Activated CD4-positive, alpha-beta memory T cell treated with anti-CD3 and anti-CD28 coated beads for 36 hours (primary cell): ENCODE data around the gene IL36A. TPM values are rescaled to one million over a fixed set of nuclear protein-coding genes. Genes with fewer than 3 reads are reported as not detected.

Experiments used
- CTCF ChIA-PET: fragments of 350-600 bp; sonication (Branson Sonifier 250); formaldehyde crosslinking; loops from one replicate; lab custom pipeline; 2021; ENCODE audit warnings: antibody characterized with exemption, inconsistent platforms; lab: Charles Lee
- POLR2A ChIA-PET: fragments of 350-600 bp; sonication (Branson Sonifier 250); formaldehyde crosslinking; loops from one replicate; lab custom pipeline; 2021; ENCODE audit warnings: antibody characterized with exemption; lab: Charles Lee
- DNase-seq: peaks from one replicate; pipeline ENCODE4 v3.0.0-alpha.2; 2020
- H3K27ac Mint-ChIP-seq: one replicate; pipeline ENCODE4 v1.8.0; 2021; ENCODE audit warnings: mixed read lengths
- H3K27me3 Mint-ChIP-seq: one replicate; pipeline ENCODE4 v1.8.0; 2021; ENCODE audit warnings: mixed read lengths
- H3K36me3 Mint-ChIP-seq: one replicate; pipeline ENCODE4 v1.8.0; 2021; ENCODE audit warnings: mixed read lengths
- H3K4me1 Mint-ChIP-seq: one replicate; pipeline ENCODE4 v1.8.0; 2021; ENCODE audit warnings: low read depth, mixed read lengths
- H3K4me3 Mint-ChIP-seq: one replicate; pipeline ENCODE4 v1.8.0; 2021; ENCODE audit warnings: mild to moderate bottlenecking, mixed read lengths
- H3K9me3 Mint-ChIP-seq: one replicate; pipeline ENCODE4 v1.8.0; 2021; ENCODE audit warnings: mixed read lengths
- intact Hi-C: fragments of 100-400 bp; cut with micrococcal nuclease; formaldehyde crosslinking; loops from one replicate; pipeline ENCODE4 v1.15.1; 2023
- total RNA-seq, 2 experiments: library from RNA; stranded (reverse); gene quantifications; one replicate each; pipeline ENCODE4 v1.2.3, GENCODE V29; 2021

Gene IL36A
- total RNA-seq, 2 experiments from 2014 or later = not detected

DNA sequence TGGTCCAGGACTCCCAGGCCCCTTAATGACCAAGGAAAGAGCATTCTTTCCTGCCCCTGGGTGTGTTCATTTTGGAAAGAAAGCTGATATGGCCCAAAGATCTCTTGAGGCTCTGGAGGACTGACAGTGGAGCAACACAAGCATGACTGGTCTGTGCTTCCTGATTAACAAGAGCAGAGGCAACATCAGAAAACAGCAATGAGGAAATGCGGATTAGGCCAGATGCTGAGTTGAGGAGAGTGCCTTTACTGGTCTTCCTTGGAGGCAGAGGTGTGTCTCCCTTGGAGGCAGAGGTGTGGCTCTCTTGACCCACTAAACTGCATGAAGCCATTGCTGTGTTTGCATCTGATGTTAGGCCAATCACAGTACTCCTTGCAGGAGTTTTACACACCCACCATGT, 27.5 kb downstream of the IL36A start:
- CTCF ChIA-PET = interaction anchor here (0.9 kb wide), 1 partner anchor 252 kb away, joined by 3 read pairs; no protein-coding TSS in a partner anchor
- Mint-ChIP-seq H3K4me1 (no peaks in the 10 kb centered on the region), H3K4me3 (no peak overlapping the region), H3K27me3 (peaks cover 5% of the 10 kb centered on the region), H3K36me3 (no peaks in the 10 kb centered on the region), H3K9me3 (no peaks in the 10 kb centered on the region), H3K27ac (no peak overlapping the region)
- intact Hi-C loops = no loop called here
- DNase-seq = no peak
- POLR2A ChIA-PET = no interaction called here

- ChIA-PET POLR2A (no interaction called here), CTCF (no interaction called here)
- peaks cover 4% of the 10 kb centered on the region for H3K27me3 Mint-ChIP-seq
- H3K36me3 Mint-ChIP-seq = no peaks in the 10 kb centered on the region
- H3K4me3 Mint-ChIP-seq = no peak overlapping the region
- H3K9me3 Mint-ChIP-seq = no peaks in the 10 kb centered on the region
- intact Hi-C loops = no loop called here
- no peak for DNase-seq
- H3K4me1 Mint-ChIP-seq = no peaks in the 10 kb centered on the region
- H3K27ac Mint-ChIP-seq = no peak overlapping the region
These were observed 28.8 kb downstream of the IL36A start for GRCh38 chr2:113034016-113034415.

GRCh38 chr2:113036763-113037162, 31.5 kb downstream of the IL36A start:
- DNase-seq = no peak
- intact Hi-C loops = no loop called here
- CTCF ChIA-PET = interaction anchor here (1.6 kb wide), 1 partner anchor 95 kb away, joined by 3 read pairs; no protein-coding TSS in a partner anchor
- Mint-ChIP-seq H3K4me3 (no peak overlapping the region), H3K27ac (no peak overlapping the region), H3K27me3 (no peaks in the 10 kb centered on the region), H3K9me3 (no peaks in the 10 kb centered on the region), H3K4me1 (no peaks in the 10 kb centered on the region), H3K36me3 (no peaks in the 10 kb centered on the region)
- POLR2A ChIA-PET = no interaction called here

DNA sequence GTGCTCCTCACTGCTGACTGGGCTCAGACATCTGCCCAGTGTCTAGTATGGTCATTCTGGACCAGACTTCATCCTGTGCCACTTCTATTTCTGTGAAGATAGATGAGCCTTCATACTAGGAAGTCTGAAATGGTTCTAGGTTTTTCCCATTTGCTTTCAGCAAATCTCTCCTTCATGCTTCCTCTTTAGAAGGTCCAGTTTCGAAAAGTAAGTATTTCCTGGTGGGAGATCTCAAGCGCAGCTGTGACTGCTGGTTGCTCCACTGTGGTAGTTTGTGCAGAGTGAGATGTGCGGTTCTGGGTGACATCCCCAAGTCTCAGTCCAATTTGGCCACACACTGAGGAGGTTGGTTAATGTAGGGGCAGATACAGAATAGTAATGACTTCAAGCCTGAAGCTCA, 33.0 kb downstream of the IL36A start:
- no peak overlapping the region for H3K4me3 Mint-ChIP-seq
- no peak overlapping the region for H3K27ac Mint-ChIP-seq
- H3K36me3 Mint-ChIP-seq = no peaks in the 10 kb centered on the region
- ChIA-PET CTCF (no interaction called here), POLR2A (no interaction called here)
- no peaks in the 10 kb centered on the region for H3K27me3 Mint-ChIP-seq
- no peak for DNase-seq
- intact Hi-C loops = no loop called here
- no peaks in the 10 kb centered on the region for H3K9me3 Mint-ChIP-seq
- no peaks in the 10 kb centered on the region for H3K4me1 Mint-ChIP-seq

GRCh38 chr2:113039158-113039557, 33.9 kb downstream of the IL36A start:
- H3K36me3 Mint-ChIP-seq = no peaks in the 10 kb centered on the region
- ChIA-PET POLR2A (no interaction called here), CTCF (no interaction called here)
- H3K9me3 Mint-ChIP-seq = no peaks in the 10 kb centered on the region
- no peaks in the 10 kb centered on the region for H3K27me3 Mint-ChIP-seq
- DNase-seq = no peak
- intact Hi-C loops = no loop called here
- H3K4me1 Mint-ChIP-seq = no peaks in the 10 kb centered on the region
- no peak overlapping the region for H3K4me3 Mint-ChIP-seq
- no peak overlapping the region for H3K27ac Mint-ChIP-seq

GRCh38 chr2:113039719-113040118, 34.5 kb downstream of the IL36A start:
- ChIA-PET CTCF (no interaction called here), POLR2A (no interaction called here)
- Mint-ChIP-seq H3K4me3 (no peak overlapping the region), H3K4me1 (no peaks in the 10 kb centered on the region), H3K27ac (no peak overlapping the region), H3K9me3 (no peaks in the 10 kb centered on the region), H3K27me3 (no peaks in the 10 kb centered on the region), H3K36me3 (no peaks in the 10 kb centered on the region)
- intact Hi-C loops = no loop called here
- no peak for DNase-seq

GRCh38 chr2:113041871-113042270, 36.6 kb downstream of the IL36A start:
- CTCF ChIA-PET = interaction anchor here (0.6 kb wide), 1 partner anchor 255 kb away, joined by 4 read pairs; no protein-coding TSS in a partner anchor
- Mint-ChIP-seq H3K4me3 (no peak overlapping the region), H3K36me3 (no peaks in the 10 kb centered on the region), H3K27ac (no peak overlapping the region), H3K27me3 (peaks cover 1% of the 10 kb centered on the region), H3K9me3 (no peaks in the 10 kb centered on the region), H3K4me1 (no peaks in the 10 kb centered on the region)
- POLR2A ChIA-PET = no interaction called here
- intact Hi-C loops = no loop called here
- DNase-seq = no peak

- intact Hi-C loops = no loop called here
- no peaks in the 10 kb centered on the region for H3K4me1 Mint-ChIP-seq
- CTCF ChIA-PET = no interaction called here
These were observed 41.2 kb downstream of the IL36A start for GRCh38 chr2:113046465-113046864.

GRCh38 chr2:113050921-113051895, 45.9 kb downstream of the IL36A start:
- intact Hi-C loops = no loop called here
- ChIA-PET CTCF (no interaction called here), POLR2A (no interaction called here)
- no peak for DNase-seq
- H3K27ac Mint-ChIP-seq = no peak overlapping the region
- H3K4me1 Mint-ChIP-seq = peaks cover 1% of the 10 kb centered on the region
- no peak overlapping the region for H3K4me3 Mint-ChIP-seq
- peaks cover 9% of the 10 kb centered on the region for H3K36me3 Mint-ChIP-seq
- peaks cover 1% of the 10 kb centered on the region for H3K27me3 Mint-ChIP-seq
- peaks cover 29% of the 10 kb centered on the region for H3K9me3 Mint-ChIP-seq

More at GRCh38 chr2:113046465-113046864, 41.2 kb downstream of the IL36A start:
- DNase-seq = no peak
- Mint-ChIP-seq H3K36me3 (no peaks in the 10 kb centered on the region), H3K9me3 (no peaks in the 10 kb centered on the region), H3K4me3 (no peak overlapping the region), H3K27me3 (peaks cover 1% of the 10 kb centered on the region), H3K27ac (no peak overlapping the region)
- POLR2A ChIA-PET = no interaction called here

DNA sequence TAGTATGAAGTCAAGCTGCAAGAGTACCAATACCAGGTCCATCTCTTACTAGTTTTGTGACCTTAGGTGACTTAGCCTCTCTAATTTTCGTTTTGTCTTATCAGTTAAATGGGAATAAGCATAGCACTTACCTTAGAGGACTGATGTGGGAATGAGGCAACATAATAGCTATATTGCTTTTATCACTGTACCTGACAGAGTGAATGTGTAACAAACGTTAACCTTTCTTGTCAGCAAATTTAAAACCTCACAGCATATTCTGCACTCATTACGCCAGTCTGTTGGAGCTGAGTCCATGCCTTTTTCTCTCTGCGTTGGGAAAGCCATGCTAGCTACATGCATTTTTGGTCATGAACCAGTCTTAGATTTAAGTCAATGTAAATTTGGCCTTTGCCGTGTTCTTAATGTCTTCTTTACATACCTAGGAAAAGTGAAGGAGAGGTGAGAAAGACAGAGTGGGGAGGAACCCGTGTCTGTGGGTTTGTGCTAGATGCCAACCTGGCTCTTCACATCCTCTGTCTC, 47.2 kb downstream of the IL36A start, which contains the start of gene IL36B:
Gene IL36B (minus strand): TSS at position 472 of the 522 bp plus-strand sequence.
- Mint-ChIP-seq H3K27me3 (no peaks in the 10 kb centered on the region), H3K9me3 (peaks cover 31% of the 10 kb centered on the region), H3K27ac (no peak within 1 kb of the TSS), H3K4me1 (peaks cover 3% of the 10 kb centered on the region), H3K4me3 (no peak within 1 kb of the TSS), H3K36me3 (peaks cover 10% of the 10 kb centered on the region)
- no peak for DNase-seq
- POLR2A ChIA-PET = interaction anchor here (0.7 kb wide), 1 partner anchor 28 kb away, joined by 3 read pairs; no protein-coding TSS in a partner anchor
- intact Hi-C loops = no loop called here
- CTCF ChIA-PET = no interaction called here

GRCh38 chr2:113053666-113054065, 48.4 kb downstream of the IL36A start:
- POLR2A ChIA-PET = no interaction called here
- Mint-ChIP-seq H3K27me3 (no peaks in the 10 kb centered on the region), H3K36me3 (peaks cover 10% of the 10 kb centered on the region), H3K4me3 (no peak overlapping the region), H3K9me3 (peaks cover 31% of the 10 kb centered on the region), H3K27ac (no peak overlapping the region), H3K4me1 (peaks cover 3% of the 10 kb centered on the region)
- no peak for DNase-seq
- intact Hi-C loops = no loop called here
- CTCF ChIA-PET = no interaction called here

- ChIA-PET CTCF (no interaction called here), POLR2A (no interaction called here)
- intact Hi-C loops = no loop called here
- Mint-ChIP-seq H3K9me3 (peaks cover 31% of the 10 kb centered on the region), H3K4me3 (no peak overlapping the region), H3K27ac (no peak overlapping the region), H3K4me1 (peaks cover 3% of the 10 kb centered on the region), H3K36me3 (peaks cover 10% of the 10 kb centered on the region), H3K27me3 (no peaks in the 10 kb centered on the region)
- DNase-seq = no peak
These were observed 48.8 kb downstream of the IL36A start for GRCh38 chr2:113054066-113054465.
